VCaP (cell line): ENCODE data around the gene EMP3.

Experiments
- H3K27ac ChIP-seq: fragments of 450-650 bp; 2 replicates; pipeline ENCODE4 v1.5.1; 2017
- CTCF ChIP-seq: fragments of 450-650 bp; conservative IDR thresholded peaks from 2 replicates; pipeline ENCODE4 v1.5.1; 2017; ENCODE audit warnings: mild to moderate bottlenecking, moderate library complexity

Gene EMP3

DNA sequence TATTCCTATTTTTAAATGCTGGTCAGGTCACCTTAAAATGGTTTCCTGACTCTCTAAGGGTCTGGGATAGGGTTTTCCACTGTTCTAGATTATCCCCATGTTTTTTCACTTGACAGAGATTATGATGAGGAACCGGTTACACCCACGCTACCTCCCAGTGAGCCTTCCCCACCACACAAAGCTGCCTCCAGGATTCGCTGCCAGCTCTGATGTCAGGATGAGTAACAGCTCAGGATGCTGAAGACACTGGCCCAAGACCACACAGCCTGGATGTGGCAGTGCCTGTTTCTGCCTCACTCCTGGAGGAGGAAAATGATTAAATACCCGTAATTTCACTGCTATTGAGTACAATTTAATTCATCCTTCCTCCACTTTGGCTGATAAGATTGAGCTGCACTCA is 32.6 kb upstream of the EMP3 start:
- TF ChIP-seq CTCF, result no peak
- no peak overlapping the region for H3K27ac ChIP-seq

GRCh38 chr19:48295458-48295857 is 29.9 kb upstream of the EMP3 start:
- no peak overlapping the region for H3K27ac ChIP-seq
- no peak for TF ChIP-seq CTCF

DNA sequence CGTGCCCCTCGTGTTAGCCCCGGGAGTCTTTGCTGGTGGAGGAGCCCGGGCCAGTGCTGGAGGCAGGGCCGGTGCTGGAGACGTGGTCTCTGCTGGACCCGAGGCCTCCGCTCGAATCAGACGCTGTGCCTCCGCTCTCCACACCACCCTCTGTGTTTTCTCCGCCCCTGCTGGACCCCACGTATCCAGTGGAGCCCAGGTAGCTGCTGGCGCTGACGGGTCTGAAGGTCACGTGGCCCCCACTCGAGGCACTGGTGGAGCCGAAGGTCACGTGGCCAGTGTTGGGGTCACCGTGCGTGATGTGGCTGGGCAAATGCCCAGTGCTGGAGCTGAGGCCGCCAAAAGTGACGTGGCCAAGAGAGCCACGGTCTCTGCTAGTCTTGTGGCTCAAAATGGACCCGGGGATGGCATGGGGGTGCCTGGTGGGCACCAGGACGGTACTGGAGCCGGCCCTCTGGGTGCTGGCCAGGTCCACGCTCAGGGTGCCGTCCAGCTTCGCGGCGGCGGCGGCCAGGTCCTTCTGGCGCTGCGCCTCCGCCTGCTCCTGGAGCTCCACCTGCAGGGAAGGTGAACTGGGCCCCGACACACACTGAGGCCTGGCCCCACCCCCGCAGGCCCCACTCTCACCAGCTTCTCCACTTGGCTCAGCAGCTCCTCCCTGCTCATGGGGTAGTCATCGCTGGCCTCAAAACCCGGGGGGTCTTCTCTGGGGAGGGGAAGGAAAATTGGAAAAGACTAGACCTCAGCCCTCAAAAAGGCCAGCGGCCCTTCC is 28.2 kb upstream of the EMP3 start:
- H3K27ac ChIP-seq, result no peak overlapping the region
- TF ChIP-seq CTCF, result no peak

GRCh38 chr19:48297975-48298374 is 27.4 kb upstream of the EMP3 start:
- TF ChIP-seq CTCF, result no peak
- no peak overlapping the region for H3K27ac ChIP-seq

DNA sequence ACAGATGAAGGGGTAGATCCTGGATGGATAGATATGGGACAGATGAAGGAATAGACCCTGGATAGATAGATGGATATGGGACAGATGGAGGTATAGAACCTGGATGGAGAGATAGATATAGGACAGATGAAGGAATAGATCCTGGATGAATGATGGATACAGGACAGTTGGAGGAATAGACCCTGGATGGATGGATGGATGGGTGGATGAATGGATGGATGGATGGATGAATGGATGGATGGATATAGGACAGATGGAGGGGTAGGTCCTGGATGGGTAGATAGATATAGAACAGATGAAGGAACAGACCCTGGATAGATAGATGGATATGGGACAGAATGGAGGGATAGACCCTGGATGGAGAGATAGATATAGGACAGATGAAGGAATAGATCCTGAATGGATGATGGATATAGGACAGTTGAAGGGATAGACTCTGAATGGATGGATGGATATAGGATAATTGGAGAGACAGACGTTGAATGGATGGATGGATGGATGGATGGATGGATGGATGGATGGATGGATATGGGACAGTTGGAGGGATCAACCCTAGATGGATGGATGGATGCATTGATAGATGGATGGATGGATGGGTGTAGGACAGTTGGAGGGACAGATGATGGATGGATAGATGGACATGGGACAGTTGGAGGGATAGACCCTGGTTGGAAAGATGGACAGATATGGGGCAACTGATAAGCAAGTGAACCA is 23.3 kb upstream of the EMP3 start:
- no peak for TF ChIP-seq CTCF
- no peak overlapping the region for H3K27ac ChIP-seq

GRCh38 chr19:48302600-48302959 is 22.8 kb upstream of the EMP3 start:
- no peak overlapping the region for H3K27ac ChIP-seq
- TF ChIP-seq CTCF, result no peak

DNA sequence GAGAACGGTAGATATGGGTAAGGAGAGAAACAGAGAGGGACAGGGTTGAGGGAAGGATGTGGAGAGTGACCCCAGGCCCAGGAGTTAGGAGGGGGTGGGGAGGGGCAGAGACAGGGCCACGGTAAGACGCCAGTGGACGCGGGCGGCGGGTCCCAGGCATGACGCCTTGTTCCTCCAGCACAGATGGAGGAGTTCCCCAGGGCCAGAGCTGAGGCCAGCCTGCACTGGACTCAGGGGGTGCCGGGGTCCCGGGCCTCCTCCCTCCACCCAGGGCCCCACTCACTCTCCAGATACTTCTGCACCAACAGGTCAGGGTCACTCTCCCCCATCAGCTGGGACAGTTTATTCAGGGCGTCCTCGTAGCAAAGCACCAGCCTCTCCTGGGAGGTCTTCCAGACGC is 22.0 kb upstream of the EMP3 start:
- H3K27ac ChIP-seq, result no peak overlapping the region
- no peak for TF ChIP-seq CTCF
